ENCODE results near the gene GRIK1. TPM values are rescaled to one million over a fixed set of nuclear protein-coding genes. Genes with fewer than 3 reads are reported as not detected.

GRIK1 gene
- total RNA-seq, 2 donors from 2014 or later, result 0.36 TPM; not detected in 1

- H3K27ac ChIP-seq, result no peak overlapping the region
- 39% methylated on average over 2 of the region's 2 CpGs for WGBS
- H3K27me3 ChIP-seq (replicated peaks; ENCODE audit: insufficient read depth), result no peaks in the 10 kb centered on the region
- intact Hi-C loops (cut with DNase I), result no loop called here
- H3K4me3 ChIP-seq, result no peak overlapping the region
- no peaks in the 10 kb centered on the region for H3K4me1 ChIP-seq (replicated peaks)
- no peak for DNase-seq (ENCODE audit: low spot score)
- no peak for TF ChIP-seq POLR2A (IDR thresholded peaks at IDR 0.05)
- no peak for TF ChIP-seq POLR2AphosphoS5 (IDR thresholded peaks at IDR 0.05)
- no peak for TF ChIP-seq CTCF (IDR thresholded peaks at IDR 0.05)
- no peaks in the 10 kb centered on the region for H3K36me3 ChIP-seq
- H3K9me3 ChIP-seq, result no peaks in the 10 kb centered on the region
Observed at GRCh38 chr21:29741761-29742160, 198.0 kb downstream of the GRIK1 start.

- DNase-seq (ENCODE audit: low spot score), result no peak
- intact Hi-C loops (cut with DNase I), result no loop called here
- Histone ChIP-seq H3K27ac (no peak overlapping the region), H3K4me1 (replicated peaks) (no peaks in the 10 kb centered on the region), H3K9me3 (no peaks in the 10 kb centered on the region), H3K4me3 (no peak overlapping the region), H3K27me3 (replicated peaks; ENCODE audit: insufficient read depth) (no peaks in the 10 kb centered on the region), H3K36me3 (no peaks in the 10 kb centered on the region)
- TF ChIP-seq POLR2AphosphoS5 (IDR thresholded peaks at IDR 0.05) (no peak), CTCF (IDR thresholded peaks at IDR 0.05) (no peak), POLR2A (IDR thresholded peaks at IDR 0.05) (no peak)
- 57% methylated on average over 1 of the region's 1 CpG for WGBS
Observed at GRCh38 chr21:29739176-29739575, 200.6 kb downstream of the GRIK1 start.

- Histone ChIP-seq H3K27ac (no peak overlapping the region), H3K36me3 (no peaks in the 10 kb centered on the region), H3K4me1 (replicated peaks) (no peaks in the 10 kb centered on the region), H3K27me3 (replicated peaks; ENCODE audit: insufficient read depth) (no peaks in the 10 kb centered on the region), H3K4me3 (no peak overlapping the region), H3K9me3 (no peaks in the 10 kb centered on the region)
- 67% methylated on average over 1 of the region's 1 CpG for WGBS
- DNase-seq (ENCODE audit: low spot score), result no peak
- TF ChIP-seq CTCF (IDR thresholded peaks at IDR 0.05) (no peak), POLR2A (IDR thresholded peaks at IDR 0.05) (no peak), POLR2AphosphoS5 (IDR thresholded peaks at IDR 0.05) (no peak)
- intact Hi-C loops (cut with DNase I), result no loop called here
Observed at GRCh38 chr21:29738730-29739129, 201.1 kb downstream of the GRIK1 start.

- no peak for DNase-seq (ENCODE audit: low spot score)
- no peaks in the 10 kb centered on the region for H3K36me3 ChIP-seq
- intact Hi-C loops (cut with DNase I), result no loop called here
- no peak overlapping the region for H3K4me3 ChIP-seq
- H3K27ac ChIP-seq, result no peak overlapping the region
- H3K9me3 ChIP-seq, result no peaks in the 10 kb centered on the region
- H3K4me1 ChIP-seq (replicated peaks), result no peaks in the 10 kb centered on the region
- TF ChIP-seq CTCF (IDR thresholded peaks at IDR 0.05) (no peak), POLR2AphosphoS5 (IDR thresholded peaks at IDR 0.05) (no peak), POLR2A (IDR thresholded peaks at IDR 0.05) (no peak)
- WGBS, result 9% methylated on average over 5 of the region's 5 CpGs
- H3K27me3 ChIP-seq (replicated peaks; ENCODE audit: insufficient read depth), result no peaks in the 10 kb centered on the region
Observed at GRCh38 chr21:29737186-29737585, 202.6 kb downstream of the GRIK1 start.

GRCh38 chr21:29730281-29730680 is 209.5 kb downstream of the GRIK1 start:
- WGBS, result 16% methylated on average over 1 of the region's 1 CpG
- intact Hi-C loops (cut with DNase I), result no loop called here
- Histone ChIP-seq H3K9me3 (no peaks in the 10 kb centered on the region), H3K4me3 (no peak overlapping the region), H3K27ac (no peak overlapping the region), H3K27me3 (replicated peaks; ENCODE audit: insufficient read depth) (no peaks in the 10 kb centered on the region), H3K4me1 (replicated peaks) (no peaks in the 10 kb centered on the region), H3K36me3 (no peaks in the 10 kb centered on the region)
- no peak for TF ChIP-seq CTCF (IDR thresholded peaks at IDR 0.05)
- TF ChIP-seq POLR2A (IDR thresholded peaks at IDR 0.05), result no peak
- no peak for TF ChIP-seq POLR2AphosphoS5 (IDR thresholded peaks at IDR 0.05)
- no peak for DNase-seq (ENCODE audit: low spot score)

Measured in prostate gland (tissue), 2 donors.